GM18868 (cell line): Measurements from ENCODE around the gene NDUFB10.

Source experiments
- ATAC-seq: cut with Tn5 transposase; IDR thresholded peaks from one replicate; pipeline ENCODE4 v1.9.1; 2021; ENCODE audit warnings: mild to moderate bottlenecking, moderate library complexity; ENCODE audit not compliant: unreplicated experiment

The NDUFB10 gene

GRCh38 chr16:1982013-1982433 lies 22.7 kb downstream of the NDUFB10 start:
- no peak for ATAC-seq

GRCh38 chr16:1982991-1983543 lies 23.7 kb downstream of the NDUFB10 start:
- ATAC-seq = no peak

- peak; percentile 71 for ATAC-seq
These were observed 24.4 kb downstream of the NDUFB10 start, which contains the start of gene GFER for GRCh38 chr16:1983544-1984346. TSS of gene GFER (plus strand) at chr16:1984193. CDS start at chr16:1984219, 26 bp downstream.

- peak; percentile 9 for ATAC-seq
These were observed 25.2 kb downstream of the NDUFB10 start for GRCh38 chr16:1984347-1985225.

GRCh38 chr16:1985466-1986150 lies 26.3 kb downstream of the NDUFB10 start:
- ATAC-seq = no peak

GRCh38 chr16:1987198-1987597 lies 27.9 kb downstream of the NDUFB10 start:
- ATAC-seq = no peak

- ATAC-seq = no peak
These were observed 30.1 kb downstream of the NDUFB10 start, which contains the start of gene SYNGR3 for GRCh38 chr16:1989209-1990100. TSS of gene SYNGR3 (plus strand) at chr16:1989970. CDS start at chr16:1990103, 133 bp downstream.

GRCh38 chr16:1990101-1990350 lies 30.7 kb downstream of the NDUFB10 start:
- ATAC-seq = no peak

- no peak for ATAC-seq
These were observed 31.2 kb downstream of the NDUFB10 start for GRCh38 chr16:1990351-1991134.

GRCh38 chr16:1991135-1991551 lies 31.8 kb downstream of the NDUFB10 start:
- no peak for ATAC-seq

GRCh38 chr16:1991588-1991947 lies 32.2 kb downstream of the NDUFB10 start:
- ATAC-seq = no peak

GRCh38 chr16:1991948-1992703 lies 32.8 kb downstream of the NDUFB10 start:
- peak; percentile 56 for ATAC-seq

- no peak for ATAC-seq
These were observed 33.5 kb downstream of the NDUFB10 start for GRCh38 chr16:1992704-1993317.

- no peak for ATAC-seq
These were observed 34.4 kb downstream of the NDUFB10 start for GRCh38 chr16:1993731-1994131.

GRCh38 chr16:1997494-1998359 lies 38.4 kb downstream of the NDUFB10 start:
- no peak for ATAC-seq

GRCh38 chr16:1998360-1998835 lies 39.1 kb downstream of the NDUFB10 start:
- no peak for ATAC-seq
